Endodermal cell (in vitro differentiated cells): ENCODE results near the gene PTPRK. TPM values are rescaled to one million over a fixed set of nuclear protein-coding genes. Genes with fewer than 3 reads are reported as not detected.

Experiments used
- DNase-seq: peaks from one replicate; pipeline ENCODE4 v3.0.0-alpha.2; 2017
- H3K27ac ChIP-seq: 2 replicates; pipeline ENCODE4 v1.5.1; 2013; ENCODE audit warnings: mild to moderate bottlenecking, low read depth, low read length, moderate library complexity
- H3K27me3 ChIP-seq: 2 replicates; pipeline ENCODE4 v1.6.1; 2013; ENCODE audit warnings: mild to moderate bottlenecking, low read length, moderate library complexity; ENCODE audit not compliant: insufficient read depth, control insufficient read depth, poor library complexity, severe bottlenecking
- H3K36me3 ChIP-seq: 2 replicates; pipeline ENCODE4 v1.7.0; 2013; ENCODE audit warnings: mild to moderate bottlenecking, low read length, moderate library complexity; ENCODE audit not compliant: control insufficient read depth, insufficient read depth
- H3K4me1 ChIP-seq: one replicate; pipeline ENCODE4 v1.7.0; 2013; ENCODE audit warnings: low read length; ENCODE audit not compliant: control insufficient read depth, insufficient read depth
- H3K4me3 ChIP-seq: 2 replicates; pipeline ENCODE4 v1.5.1; 2013; ENCODE audit warnings: mild to moderate bottlenecking, low read length, moderate library complexity
- H3K9ac ChIP-seq: 2 replicates; pipeline ENCODE4 v1.6.1; 2013; ENCODE audit warnings: mild to moderate bottlenecking, low read length, moderate library complexity; ENCODE audit not compliant: poor library complexity, severe bottlenecking; ENCODE audit errors: extremely low read depth
- H3K9me3 ChIP-seq: 2 replicates; pipeline ENCODE4 v1.6.1; 2013; ENCODE audit warnings: mild to moderate bottlenecking, low read length, moderate library complexity; ENCODE audit not compliant: control insufficient read depth
- H3K27ac Mint-ChIP-seq: 2 replicates; pipeline ENCODE4 v1.8.0; 2020; ENCODE audit warnings: mixed read lengths
- H3K27me3 Mint-ChIP-seq: 2 replicates; pipeline ENCODE4 v1.8.0; 2021; ENCODE audit warnings: mild to moderate bottlenecking, mixed read lengths; ENCODE audit not compliant: insufficient read depth
- H3K36me3 Mint-ChIP-seq: 2 replicates; pipeline ENCODE4 v1.8.0; 2020; ENCODE audit warnings: low read depth, mixed read lengths
- H3K4me1 Mint-ChIP-seq: 2 replicates; pipeline ENCODE4 v1.8.0; 2020; ENCODE audit warnings: mixed read lengths
- H3K4me3 Mint-ChIP-seq: 2 replicates; pipeline ENCODE4 v1.8.0; 2020; ENCODE audit warnings: mild to moderate bottlenecking, moderate library complexity, mixed read lengths
- H3K9me3 Mint-ChIP-seq: 2 replicates; pipeline ENCODE4 v1.8.0; 2020; ENCODE audit warnings: mild to moderate bottlenecking, mixed read lengths
- CTCF ChIP-seq: fragments of 200-600 bp; sonication (generic); conservative IDR thresholded peaks from 2 replicates; pipeline ENCODE4 v1.5.0; 2021; ENCODE audit warnings: antibody characterized with exemption, mild to moderate bottlenecking
- WGBS, 2 experiments: methylation state at CpG; one replicate each; pipeline versions ENCODE4 v1.1.5 to v1.1.7; 2013; ENCODE audit warnings: missing lambda C conversion rate in 2 of 2, mixed read lengths in 1 of 2; ENCODE audit not compliant: insufficient coverage in 1 of 2, insufficient read length in 1 of 2; 5-methylcytosine and 5-hydroxymethylcytosine counted together
- total RNA-seq, 2 donors: library from RNA; stranded (reverse); fragmentation: NEBNext Ultra II Directional in 1 of 2; extraction: Animal tissue kit (Norgen Biotek cat#: 25700) in 1 of 2; gene quantifications; 2 replicates in 1 of 2; 3 replicates in 1 of 2; pipeline ENCODE4 v1.2.1, GENCODE V29; 2021

The PTPRK gene
- total RNA-seq, 2 donors from 2014 or later, result 46.4 to 57.6 TPM

GRCh38 chr6:128346569-128346968 lies 173.8 kb downstream of the PTPRK start:
- no peaks in the 10 kb centered on the region for H3K4me1 ChIP-seq
- H3K27ac Mint-ChIP-seq, result no peak overlapping the region
- no peak overlapping the region for H3K4me3 ChIP-seq
- H3K9ac ChIP-seq, result no peak overlapping the region
- H3K27ac ChIP-seq, result no peak overlapping the region
- no peak overlapping the region for H3K4me3 Mint-ChIP-seq
- H3K27me3 ChIP-seq, result no peaks in the 10 kb centered on the region
- H3K36me3 Mint-ChIP-seq, result no peaks in the 10 kb centered on the region
- peaks cover 5% of the 10 kb centered on the region for H3K4me1 Mint-ChIP-seq
- H3K9me3 Mint-ChIP-seq, result no peaks in the 10 kb centered on the region
- no peak for TF ChIP-seq CTCF
- no peaks in the 10 kb centered on the region for H3K9me3 ChIP-seq
- H3K27me3 Mint-ChIP-seq, result no peaks in the 10 kb centered on the region
- DNase-seq, result no peak
- no peaks in the 10 kb centered on the region for H3K36me3 ChIP-seq
- WGBS, 2 experiments, result 100% methylated on average over 1 of the region's 1 CpG; no CpG with 5 or more reads in 1 of the 2 experiments

- no peak overlapping the region for H3K9ac ChIP-seq
- H3K27ac Mint-ChIP-seq, result no peak overlapping the region
- H3K4me1 ChIP-seq, result no peaks in the 10 kb centered on the region
- H3K4me3 ChIP-seq, result no peak overlapping the region
- no peaks in the 10 kb centered on the region for H3K9me3 ChIP-seq
- H3K36me3 Mint-ChIP-seq, result no peaks in the 10 kb centered on the region
- no peak overlapping the region for H3K4me3 Mint-ChIP-seq
- no peak overlapping the region for H3K27ac ChIP-seq
- H3K9me3 Mint-ChIP-seq, result no peaks in the 10 kb centered on the region
- TF ChIP-seq CTCF, result no peak
- H3K27me3 ChIP-seq, result no peaks in the 10 kb centered on the region
- DNase-seq, result no peak
- H3K27me3 Mint-ChIP-seq, result no peaks in the 10 kb centered on the region
- H3K4me1 Mint-ChIP-seq, result peaks cover 7% of the 10 kb centered on the region
- no peaks in the 10 kb centered on the region for H3K36me3 ChIP-seq
- 94% methylated on average over 3 to 4 of the region's 4 CpGs for WGBS, 2 experiments
Observed at GRCh38 chr6:128345278-128345677, 175.1 kb downstream of the PTPRK start.

GRCh38 chr6:128343706-128344105 lies 176.7 kb downstream of the PTPRK start:
- DNase-seq, result no peak
- Histone ChIP-seq H3K9me3 (no peaks in the 10 kb centered on the region), H3K4me3 (no peak overlapping the region), H3K4me1 (no peaks in the 10 kb centered on the region), H3K27ac (no peak overlapping the region), H3K36me3 (no peaks in the 10 kb centered on the region), H3K27me3 (no peaks in the 10 kb centered on the region), H3K9ac (no peak overlapping the region)
- Mint-ChIP-seq H3K4me3 (no peak overlapping the region), H3K27ac (no peak overlapping the region), H3K27me3 (no peaks in the 10 kb centered on the region), H3K9me3 (no peaks in the 10 kb centered on the region), H3K4me1 (peaks cover 14% of the 10 kb centered on the region), H3K36me3 (no peaks in the 10 kb centered on the region)
- 99 to 100% methylated on average over 2 to 3 of the region's 3 CpGs for WGBS, 2 experiments
- TF ChIP-seq CTCF, result no peak
